ENCODE measurements around the gene DDT. TPM values are rescaled to one million over a fixed set of nuclear protein-coding genes. Genes with fewer than 3 reads are reported as not detected.

The DDT gene
- total RNA-seq, 2 experiments from 2014 or later = 116 to 119 TPM

Other genes starting within 250 kb of the DDT start
- gene ZNF70, start 223.3 kb downstream of the DDT start, total RNA-seq = 1 to 10 TPM; 1.6 to 1.8 TPM
- gene VPREB3, start 220.0 kb downstream of the DDT start, total RNA-seq = not detected
- 1 to 10 TPM in 1 of 2 experiments, under 1 TPM in 1; 0.60 to 1.1 TPM for gene C22orf15, start 211.5 kb downstream of the DDT start, total RNA-seq
- gene CHCHD10, start 206.5 kb downstream of the DDT start, total RNA-seq = 10 to 100 TPM; 62.4 to 63.2 TPM
- gene MMP11, start 201.6 kb downstream of the DDT start, total RNA-seq = under 1 TPM; 0.20 to 0.28 TPM
- gene SMARCB1, start 187.5 kb downstream of the DDT start, total RNA-seq = 10 to 100 TPM; 65.6 to 66.9 TPM
- gene DERL3, start 135.4 kb downstream of the DDT start, total RNA-seq = 1 to 10 TPM; 7.8 to 8.3 TPM
- gene SLC2A11, start 116.6 kb downstream of the DDT start, total RNA-seq = 1 to 10 TPM; 6.5 TPM
- gene MIF, start 80.1 kb downstream of the DDT start, total RNA-seq = 100 to 1,000 TPM; 836 to 882 TPM
- gene GSTT2B, start 13.2 kb downstream of the DDT start, total RNA-seq = not detected
- gene DDTL, start 7.6 kb downstream of the DDT start, total RNA-seq = 1 to 10 TPM; 2.2 to 2.3 TPM
- gene GSTT2, start 5.7 kb upstream of the DDT start, total RNA-seq = not detected
- not detected for gene GSTT4, start 31.0 kb upstream of the DDT start, total RNA-seq
- 100 to 1,000 TPM; 100 to 102 TPM for gene CABIN1, start 36.9 kb upstream of the DDT start, total RNA-seq
- gene SUSD2, start 207.0 kb upstream of the DDT start, total RNA-seq = under 1 TPM; 0.23 to 0.63 TPM

Measured in activated CD4-positive, alpha-beta memory T cell treated with anti-CD3 and anti-CD28 coated beads, Interleukin-2, amount 10 ng/mL, durations not matched to agents 7 days and 5 days (primary cell).